Right lobe of liver (tissue), 4 donors: ENCODE results near the gene MICU1.

Source experiments
- CTCF ChIP-seq, 4 donors: fragments of 200-600 bp in 3 of 4; fragments of 450-650 bp in 1 of 4; IDR thresholded peaks; one replicate each; pipeline versions ENCODE4 v1.5.1 to v1.8.0; 2016 to 2022; ENCODE audit warnings: antibody characterized with exemption in 4 of 4, mild to moderate bottlenecking in 2 of 4
- POLR2A ChIP-seq: fragments of 450-650 bp; IDR thresholded peaks from one replicate; pipeline ENCODE4 v1.6.1; 2017; ENCODE audit warnings: antibody characterized with exemption, mild to moderate bottlenecking
- donor health status: DM: no; HTN: no; CAD: no.
- donor health status: DM: no; HTN: no; CAD: no.
- donor health status: DM: no; HTN: yes; CAD: no.

- TF ChIP-seq POLR2A (no peak), CTCF (IDR thresholded peaks at IDR 0.05) (no peak)
Measured at GRCh38 chr10:72418679-72419078, 207.2 kb downstream of the MICU1 start.
